ENCODE measurements around the gene TCEANC2. TPM values are rescaled to one million over a fixed set of nuclear protein-coding genes. Genes with fewer than 3 reads are reported as not detected.
"Not testable (repeated sequence)": the region's sequence is repeated elsewhere in the genome, so short reads cannot be mapped to it uniquely, and the experiment has no call there.

The TCEANC2 gene
- total RNA-seq, 1 donor from 2014 or later: 2.4 TPM

DNA sequence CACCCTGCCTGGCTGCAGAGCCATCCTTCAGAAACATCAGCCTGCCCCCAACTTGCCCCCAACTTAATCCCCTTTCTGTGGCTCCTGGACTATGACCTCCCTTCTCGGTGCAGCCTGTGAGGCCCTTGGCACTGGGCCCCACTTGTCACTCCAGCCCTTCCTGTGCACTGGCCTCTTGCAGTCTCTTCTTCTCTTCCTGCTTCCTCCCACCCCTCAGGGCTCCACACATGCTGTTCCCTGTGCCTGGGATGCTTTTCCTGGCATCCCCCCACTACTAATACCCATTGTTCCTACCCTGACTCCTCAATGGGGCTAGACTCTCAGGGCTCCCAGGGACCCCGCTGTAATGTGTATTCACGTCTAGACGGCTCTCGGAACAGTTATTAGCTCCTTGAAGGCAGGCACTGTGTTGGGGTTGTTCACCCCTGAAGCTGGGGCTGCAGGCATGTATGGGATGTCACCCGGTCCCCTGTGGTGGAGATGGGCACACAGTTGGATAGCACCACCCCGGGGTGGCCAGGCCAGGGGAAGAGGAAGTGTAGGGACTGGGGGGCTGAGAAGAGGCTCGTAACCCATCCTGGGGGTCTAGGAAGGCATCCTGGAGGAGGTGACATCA is 39.9 kb upstream of the TCEANC2 start:
- no peak overlapping the region for H3K4me3 ChIP-seq (ENCODE audit: low read depth, low read length)
- no peak for DNase-seq (ENCODE audit: low read depth)
- TF ChIP-seq, protein P1, sequence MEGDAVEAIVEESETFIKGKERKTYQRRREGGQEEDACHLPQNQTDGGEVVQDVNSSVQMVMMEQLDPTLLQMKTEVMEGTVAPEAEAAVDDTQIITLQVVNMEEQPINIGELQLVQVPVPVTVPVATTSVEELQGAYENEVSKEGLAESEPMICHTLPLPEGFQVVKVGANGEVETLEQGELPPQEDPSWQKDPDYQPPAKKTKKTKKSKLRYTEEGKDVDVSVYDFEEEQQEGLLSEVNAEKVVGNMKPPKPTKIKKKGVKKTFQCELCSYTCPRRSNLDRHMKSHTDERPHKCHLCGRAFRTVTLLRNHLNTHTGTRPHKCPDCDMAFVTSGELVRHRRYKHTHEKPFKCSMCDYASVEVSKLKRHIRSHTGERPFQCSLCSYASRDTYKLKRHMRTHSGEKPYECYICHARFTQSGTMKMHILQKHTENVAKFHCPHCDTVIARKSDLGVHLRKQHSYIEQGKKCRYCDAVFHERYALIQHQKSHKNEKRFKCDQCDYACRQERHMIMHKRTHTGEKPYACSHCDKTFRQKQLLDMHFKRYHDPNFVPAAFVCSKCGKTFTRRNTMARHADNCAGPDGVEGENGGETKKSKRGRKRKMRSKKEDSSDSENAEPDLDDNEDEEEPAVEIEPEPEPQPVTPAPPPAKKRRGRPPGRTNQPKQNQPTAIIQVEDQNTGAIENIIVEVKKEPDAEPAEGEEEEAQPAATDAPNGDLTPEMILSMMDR (IDR thresholded peaks at IDR 0.05; ENCODE audit: insufficient read depth, low read length, severe bottlenecking): no peak
- FAIRE-seq: no peak
- H3K27me3 ChIP-seq (ENCODE audit: control insufficient read depth, insufficient read depth, low read length): peaks cover 6% of the 10 kb centered on the region
- H3K36me3 ChIP-seq (ENCODE audit: control insufficient read depth, insufficient read depth, low read length): no peaks in the 10 kb centered on the region

DNA sequence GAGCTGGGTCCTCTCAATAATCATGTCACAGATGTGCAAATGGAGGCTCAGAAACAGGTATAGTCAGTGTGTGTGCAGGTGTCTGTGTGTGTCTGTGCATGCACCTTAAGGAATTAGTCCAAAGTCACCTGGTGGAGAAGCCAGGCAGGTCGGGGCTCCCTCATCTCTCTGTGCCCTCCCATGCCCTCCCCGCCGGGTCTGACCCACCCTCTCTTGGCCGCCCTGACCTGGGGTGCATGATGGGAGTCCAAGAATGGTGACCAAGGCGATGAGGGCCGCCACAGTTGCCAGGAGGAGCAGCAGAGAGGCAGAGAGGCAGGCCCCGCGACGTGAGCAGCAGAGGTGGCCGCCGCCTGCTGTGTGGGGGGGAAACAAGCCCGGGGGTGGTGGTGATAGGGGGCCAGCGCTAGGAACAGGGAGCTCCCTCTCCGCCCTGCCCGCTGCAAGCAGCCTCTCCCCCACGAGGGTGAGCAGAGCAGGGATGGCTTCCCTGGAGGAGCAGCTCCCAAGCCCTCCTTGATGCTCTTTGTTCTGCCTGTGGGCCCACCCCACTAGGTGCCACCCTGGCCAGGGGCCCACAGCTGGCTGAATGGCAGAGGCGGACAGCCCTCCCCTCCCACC is 39.3 kb upstream of the TCEANC2 start:
- Histone ChIP-seq H3K27me3 (ENCODE audit: control insufficient read depth, insufficient read depth, low read length) (peaks cover 2% of the 10 kb centered on the region), H3K36me3 (ENCODE audit: control insufficient read depth, insufficient read depth, low read length) (no peaks in the 10 kb centered on the region), H3K4me3 (ENCODE audit: low read depth, low read length) (no peak overlapping the region)
- no peak for DNase-seq (ENCODE audit: low read depth)
- no peak for FAIRE-seq
- TF ChIP-seq, protein P1 (IDR thresholded peaks at IDR 0.05; ENCODE audit: insufficient read depth, low read length, severe bottlenecking): no peak

DNA sequence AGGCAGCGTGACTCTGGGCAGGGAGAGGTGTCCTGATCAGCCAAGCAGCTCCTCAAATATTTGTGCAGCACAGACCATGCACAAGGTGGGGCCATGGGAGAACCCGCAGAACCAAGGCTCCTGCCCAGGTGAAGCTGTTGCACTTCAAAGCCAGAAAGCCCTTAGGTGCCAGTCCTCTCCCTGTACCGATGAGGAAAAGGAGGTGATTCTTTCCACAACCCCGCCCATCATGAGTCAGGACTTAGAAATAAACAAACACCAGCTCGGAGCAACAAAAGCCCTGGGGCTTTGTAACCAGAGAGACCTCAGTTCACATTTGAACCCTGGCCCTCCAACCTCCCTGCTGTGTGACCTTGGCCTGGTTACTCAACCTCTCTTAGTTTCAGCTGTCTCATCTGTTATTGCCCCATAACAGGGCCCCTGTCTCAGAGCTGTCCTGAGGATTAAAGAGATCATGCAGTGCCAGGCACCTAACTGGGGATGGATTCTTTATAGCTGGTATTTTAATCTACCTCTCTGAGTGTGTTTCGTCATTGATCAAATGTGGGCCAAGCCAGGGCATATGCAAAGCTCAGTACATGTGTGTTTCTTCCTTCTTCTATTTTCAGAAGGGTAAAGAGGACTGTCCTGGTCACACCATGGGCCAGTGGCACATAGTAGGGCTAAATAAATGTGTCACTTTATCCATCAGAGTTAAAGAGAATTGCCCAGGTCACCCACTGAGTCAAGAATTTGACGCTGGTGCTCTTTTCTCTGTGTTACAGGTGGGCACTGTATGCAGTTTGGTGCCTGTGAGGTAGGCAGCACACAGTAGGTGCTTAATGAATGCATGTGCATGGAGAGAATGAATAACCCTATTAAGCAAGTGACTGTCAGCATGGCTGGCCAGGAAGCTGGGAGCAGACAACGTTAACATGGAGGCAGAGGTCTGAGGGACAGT is 36.8 kb upstream of the TCEANC2 start:
- no peaks in the 10 kb centered on the region for H3K27me3 ChIP-seq (ENCODE audit: control insufficient read depth, insufficient read depth, low read length)
- no peaks in the 10 kb centered on the region for H3K36me3 ChIP-seq (ENCODE audit: control insufficient read depth, insufficient read depth, low read length)
- TF ChIP-seq, protein P1 (IDR thresholded peaks at IDR 0.05; ENCODE audit: insufficient read depth, low read length, severe bottlenecking): no peak
- DNase-seq (ENCODE audit: low read depth) (peak; percentile 89), FAIRE-seq (peak; percentile 93)
- no peak overlapping the region for H3K4me3 ChIP-seq (ENCODE audit: low read depth, low read length)

DNA sequence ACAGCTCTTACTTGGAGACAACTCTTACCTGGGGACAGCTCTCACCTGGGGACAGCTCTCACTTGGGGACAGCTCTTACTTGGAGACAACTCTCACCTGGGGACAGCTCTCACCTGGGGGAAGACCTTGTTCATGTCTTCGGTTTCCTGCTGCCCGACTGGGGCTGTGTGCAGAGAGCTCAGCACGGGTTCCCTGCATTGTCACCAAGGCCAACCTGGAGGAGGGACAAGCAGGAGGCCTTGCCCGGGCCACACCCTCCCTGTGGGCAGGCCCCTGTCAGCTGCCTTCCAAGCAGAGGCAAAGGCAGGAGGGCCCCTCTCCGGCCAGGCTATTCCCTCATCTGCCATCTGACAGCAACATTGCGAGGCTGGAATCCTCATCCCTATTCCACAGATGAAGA is 35.4 kb upstream of the TCEANC2 start, which contains the start of gene LDLRAD1:
LDLRAD1 (minus strand) TSS at position 208 of the 400 bp plus-strand sequence; CDS start at position 134, 74 bp downstream.
- TF ChIP-seq, protein P1 (IDR thresholded peaks at IDR 0.05; ENCODE audit: insufficient read depth, low read length, severe bottlenecking): no peak
- H3K4me3 ChIP-seq (ENCODE audit: low read depth, low read length): no peak within 1 kb of the TSS
- no peaks in the 10 kb centered on the region for H3K27me3 ChIP-seq (ENCODE audit: control insufficient read depth, insufficient read depth, low read length)
- no peak for FAIRE-seq
- no peaks in the 10 kb centered on the region for H3K36me3 ChIP-seq (ENCODE audit: control insufficient read depth, insufficient read depth, low read length)
- DNase-seq (ENCODE audit: low read depth): no peak

DNA sequence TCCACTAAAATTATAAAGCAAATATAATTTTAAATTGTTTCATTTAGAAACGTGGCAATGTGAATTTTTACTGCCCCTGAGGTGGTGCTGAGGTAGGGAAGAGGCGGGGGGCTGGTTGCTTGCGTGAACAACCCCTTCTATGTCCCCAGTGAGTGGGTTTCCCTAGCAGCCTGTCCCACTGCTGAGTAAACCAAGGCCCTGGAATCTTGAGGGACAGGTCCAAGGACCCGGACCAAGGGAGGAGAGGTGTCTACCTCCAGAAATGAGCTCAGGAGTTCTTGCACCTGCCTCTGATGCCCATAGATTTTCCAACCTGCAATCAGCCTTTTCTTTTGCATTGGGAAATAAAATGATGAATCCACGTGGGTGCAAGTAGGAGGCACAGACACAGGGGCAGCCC is 34.8 kb upstream of the TCEANC2 start:
- TF ChIP-seq, protein P1 (IDR thresholded peaks at IDR 0.05; ENCODE audit: insufficient read depth, low read length, severe bottlenecking): no peak
- FAIRE-seq: no peak

DNA sequence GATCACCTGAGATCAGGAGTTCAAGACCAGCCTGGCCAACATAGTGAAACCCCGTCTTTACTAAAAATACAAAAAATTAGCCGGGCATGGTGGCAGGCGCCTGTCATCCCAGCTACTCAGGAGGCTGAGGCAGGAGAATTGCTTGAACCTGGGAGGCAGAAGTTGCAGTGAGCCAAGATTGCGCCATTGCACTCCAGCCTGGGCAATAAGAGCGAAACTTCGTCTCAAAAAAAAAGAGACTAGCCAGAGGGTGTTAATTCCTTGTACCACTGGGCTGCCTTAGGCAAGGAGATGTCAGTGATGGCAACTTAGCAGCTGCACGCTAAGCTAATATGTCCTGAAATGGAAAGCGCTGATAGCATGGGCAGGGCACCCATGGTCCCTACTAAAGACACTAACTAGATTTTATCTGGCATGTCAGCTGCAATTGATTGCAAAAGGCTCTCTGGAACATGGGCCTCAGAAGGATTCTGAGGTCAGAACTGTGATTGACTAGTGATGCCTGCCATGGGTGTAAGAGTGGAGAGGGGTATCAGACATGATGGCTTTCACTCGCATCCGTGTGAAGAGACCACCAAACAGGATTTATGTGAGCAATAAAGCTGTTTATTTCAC is 33.7 kb upstream of the TCEANC2 start:
- H3K4me3 ChIP-seq (ENCODE audit: low read depth, low read length); DNase-seq (ENCODE audit: low read depth); H3K36me3 ChIP-seq (ENCODE audit: control insufficient read depth, insufficient read depth, low read length); FAIRE-seq; H3K27me3 ChIP-seq (ENCODE audit: control insufficient read depth, insufficient read depth, low read length): not testable (repeated sequence)

More for the DNA sequence above, 34.8 kb upstream of the TCEANC2 start:
- DNase-seq (ENCODE audit: low read depth): no peak
- Histone ChIP-seq H3K36me3 (ENCODE audit: control insufficient read depth, insufficient read depth, low read length) (no peaks in the 10 kb centered on the region), H3K4me3 (ENCODE audit: low read depth, low read length) (no peak overlapping the region), H3K27me3 (ENCODE audit: control insufficient read depth, insufficient read depth, low read length) (no peaks in the 10 kb centered on the region)
